ENCODE measurements around the gene PAM. TPM values are rescaled to one million over a fixed set of nuclear protein-coding genes. Genes with fewer than 3 reads are reported as not detected.

The PAM gene
- total RNA-seq, 6 experiments from 2014 or later: 164 to 266 (median 182) TPM

GRCh38 chr5:102858221-102858620, 103.1 kb downstream of the PAM start:
- no peaks in the 10 kb centered on the region for H3K9me3 Mint-ChIP-seq
- no peak for TF ChIP-seq CTCF (IDR thresholded peaks at IDR 0.05)
- H3K4me1 Mint-ChIP-seq (ENCODE audit: low read depth): peaks cover 68% of the 10 kb centered on the region
- peaks cover 1% of the 10 kb centered on the region; the same call in 1 of the 2 replicates for H3K27me3 Mint-ChIP-seq (ENCODE audit: insufficient read depth)
- H3K36me3 Mint-ChIP-seq (ENCODE audit: low read depth): peaks cover 11% of the 10 kb centered on the region
- H3K4me3 Mint-ChIP-seq: no peak overlapping the region
- no peak for DNase-seq
- peak overlapping the region; percentile 79 for H3K27ac Mint-ChIP-seq

GRCh38 chr5:102858808-102859207, 103.7 kb downstream of the PAM start:
- no peak for TF ChIP-seq CTCF (IDR thresholded peaks at IDR 0.05)
- H3K27me3 Mint-ChIP-seq (ENCODE audit: insufficient read depth): peaks cover 1% of the 10 kb centered on the region; the same call in 1 of the 2 replicates

GRCh38 chr5:102860035-102860434, 104.9 kb downstream of the PAM start:
- peaks cover 58% of the 10 kb centered on the region for H3K4me1 Mint-ChIP-seq (ENCODE audit: low read depth)
- H3K9me3 Mint-ChIP-seq: no peaks in the 10 kb centered on the region
- peaks cover 11% of the 10 kb centered on the region for H3K36me3 Mint-ChIP-seq (ENCODE audit: low read depth)
- DNase-seq: no peak
- TF ChIP-seq CTCF (IDR thresholded peaks at IDR 0.05): no peak
- no peak overlapping the region for H3K27ac Mint-ChIP-seq
- peaks cover 1% of the 10 kb centered on the region; the same call in 1 of the 2 replicates for H3K27me3 Mint-ChIP-seq (ENCODE audit: insufficient read depth)
- H3K4me3 Mint-ChIP-seq: no peak overlapping the region

More at GRCh38 chr5:102858808-102859207, 103.7 kb downstream of the PAM start:
- Mint-ChIP-seq H3K9me3 (no peaks in the 10 kb centered on the region), H3K36me3 (ENCODE audit: low read depth) (peaks cover 11% of the 10 kb centered on the region), H3K4me1 (ENCODE audit: low read depth) (peaks cover 62% of the 10 kb centered on the region), H3K4me3 (peak overlapping the region; percentile 3; the same call in 1 of the 2 replicates), H3K27ac (peak overlapping the region; percentile 79)
- peak; percentile 90 for DNase-seq

- H3K36me3 Mint-ChIP-seq (ENCODE audit: low read depth): peaks cover 6% of the 10 kb centered on the region
- H3K4me1 Mint-ChIP-seq (ENCODE audit: low read depth): peaks cover 45% of the 10 kb centered on the region
- DNase-seq: no peak
- no peak overlapping the region for H3K4me3 Mint-ChIP-seq
- H3K27me3 Mint-ChIP-seq (ENCODE audit: insufficient read depth): no peaks in the 10 kb centered on the region
- TF ChIP-seq CTCF (IDR thresholded peaks at IDR 0.05): no peak
- no peaks in the 10 kb centered on the region for H3K9me3 Mint-ChIP-seq
- no peak overlapping the region for H3K27ac Mint-ChIP-seq
Measured at GRCh38 chr5:102863058-102863457, 108.0 kb downstream of the PAM start.

- Mint-ChIP-seq H3K4me1 (ENCODE audit: low read depth) (peaks cover 43% of the 10 kb centered on the region), H3K9me3 (no peaks in the 10 kb centered on the region), H3K27ac (peak overlapping the region; percentile 27; the same call in 1 of the 2 replicates), H3K36me3 (ENCODE audit: low read depth) (peaks cover 11% of the 10 kb centered on the region), H3K27me3 (ENCODE audit: insufficient read depth) (no peaks in the 10 kb centered on the region), H3K4me3 (no peak overlapping the region)
- no peak for TF ChIP-seq CTCF (IDR thresholded peaks at IDR 0.05)
- DNase-seq: no peak
Measured at GRCh38 chr5:102863764-102864560, 108.9 kb downstream of the PAM start.
